ENCODE measurements around the gene BTNL9.
"Not testable (repeated sequence)": the region's sequence is repeated elsewhere in the genome, so short reads cannot be mapped to it uniquely, and the experiment has no call there.

BTNL9 gene

GRCh38 chr5:181045316-181045715, 5.2 kb downstream of the BTNL9 start:
- DNase-seq: no peak
- 63% methylated on average over 10 of the region's 10 CpGs for whole genome bisulfite sequencing

DNA sequence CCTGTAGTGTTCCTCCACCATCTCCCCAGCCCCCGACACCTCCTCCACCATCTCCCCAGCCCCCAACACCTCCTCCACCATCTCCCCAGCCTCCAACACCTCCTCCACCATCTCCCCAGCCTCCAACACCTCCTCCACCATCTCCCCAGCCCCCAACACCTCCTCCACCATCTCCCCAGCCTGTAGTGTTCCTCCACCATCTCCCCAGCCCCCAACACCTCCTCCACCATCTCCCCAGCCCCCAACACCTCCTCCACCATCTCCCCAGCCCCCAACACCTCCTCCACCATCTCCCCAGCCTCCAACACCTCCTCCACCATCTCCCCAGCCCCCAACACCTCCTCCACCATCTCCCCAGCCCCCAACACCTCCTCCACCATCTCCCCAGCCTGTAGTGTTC, 5.8 kb downstream of the BTNL9 start:
- not testable (repeated sequence) for H2AFZ ChIP-seq (ENCODE audit: low read depth, low read length); H4K91ac ChIP-seq (ENCODE audit: low read length); DNase-seq; H3K27ac ChIP-seq (ENCODE audit: low read length, poor library complexity, severe bottlenecking); H3K4me2 ChIP-seq (ENCODE audit: low read length, poor library complexity, severe bottlenecking); H3K14ac ChIP-seq (ENCODE audit: low read length in 2 of 2); H3K79me1 ChIP-seq (replicated peaks; ENCODE audit: low read length, poor library complexity, severe bottlenecking); H3K23ac ChIP-seq (ENCODE audit: low read length in 2 of 2); H2AK5ac ChIP-seq (ENCODE audit: low read length, severe bottlenecking); H2BK120ac ChIP-seq (ENCODE audit: low read depth, low read length); H3K18ac ChIP-seq (ENCODE audit: low read depth in 1 of 2, low read length in 2 of 2); H3K4me1 ChIP-seq (ENCODE audit: control insufficient read depth, insufficient read depth, low read depth, low read length); H3K4ac ChIP-seq (ENCODE audit: low read depth in 1 of 2, low read length in 2 of 2); H2BK15ac ChIP-seq (ENCODE audit: low read depth, poor library complexity, severe bottlenecking); H2BK12ac ChIP-seq (ENCODE audit: low read length in 2 of 2); H3K36me3 ChIP-seq (ENCODE audit: control insufficient read depth in 1 of 2, insufficient read depth in 2 of 2, low read depth in 1 of 2, low read length in 2 of 2); H4K8ac ChIP-seq (ENCODE audit: low read length); H3K9ac ChIP-seq (ENCODE audit: low read length); H3K4me3 ChIP-seq (ENCODE audit: insufficient read depth in 1 of 2, low read depth in 1 of 2, low read length in 2 of 2); H2BK5ac ChIP-seq (ENCODE audit: low read depth, low read length, poor library complexity, severe bottlenecking); H3K9me3 ChIP-seq (ENCODE audit: control insufficient read depth, low read length)
- WGBS: 5% methylated on average over 1 of the region's 1 CpG
- H3K27me3 ChIP-seq (ENCODE audit: control insufficient read depth in 1 of 2, insufficient read depth in 1 of 2, low read length in 2 of 2): peaks cover 11 to 85% of the 10 kb centered on the region in 2 experiments

More at GRCh38 chr5:181045316-181045715, 5.2 kb downstream of the BTNL9 start:
- Histone ChIP-seq H4K91ac (ENCODE audit: low read length) (no peak overlapping the region), H3K4me1 (ENCODE audit: control insufficient read depth, insufficient read depth, low read depth, low read length) (no peaks in the 10 kb centered on the region), H2BK120ac (ENCODE audit: low read depth, low read length) (no peak overlapping the region), H3K14ac (ENCODE audit: low read length in 2 of 2) (no peak overlapping the region), H3K9me3 (ENCODE audit: control insufficient read depth, low read length) (no peaks in the 10 kb centered on the region), H3K4me3 (ENCODE audit: insufficient read depth in 1 of 2, low read depth in 1 of 2, low read length in 2 of 2) (no peak overlapping the region), H3K4ac (ENCODE audit: low read depth in 1 of 2, low read length in 2 of 2) (no peak overlapping the region), H2BK15ac (ENCODE audit: low read depth, poor library complexity, severe bottlenecking) (no peak overlapping the region), H3K18ac (ENCODE audit: low read depth in 1 of 2, low read length in 2 of 2) (no peak overlapping the region), H3K9ac (ENCODE audit: low read length) (no peak overlapping the region), H3K27me3 (ENCODE audit: control insufficient read depth in 1 of 2, insufficient read depth in 1 of 2, low read length in 2 of 2) (peaks cover 15 to 86% of the 10 kb centered on the region in 2 experiments), H3K23ac (ENCODE audit: low read length in 2 of 2) (no peak overlapping the region), H3K36me3 (ENCODE audit: control insufficient read depth in 1 of 2, insufficient read depth in 2 of 2, low read depth in 1 of 2, low read length in 2 of 2) (no peaks in the 10 kb centered on the region), H3K27ac (ENCODE audit: low read length, poor library complexity, severe bottlenecking) (no peak overlapping the region), H4K8ac (ENCODE audit: low read length) (no peak overlapping the region), H3K4me2 (ENCODE audit: low read length, poor library complexity, severe bottlenecking) (no peak overlapping the region), H3K79me1 (replicated peaks; ENCODE audit: low read length, poor library complexity, severe bottlenecking) (no peaks in the 10 kb centered on the region), H2BK12ac (ENCODE audit: low read length in 2 of 2) (no peak overlapping the region), H2AK5ac (ENCODE audit: low read length, severe bottlenecking) (no peak overlapping the region), H2BK5ac (ENCODE audit: low read depth, low read length, poor library complexity, severe bottlenecking) (no peak overlapping the region), H2AFZ (ENCODE audit: low read depth, low read length) (no peak overlapping the region)

DNA sequence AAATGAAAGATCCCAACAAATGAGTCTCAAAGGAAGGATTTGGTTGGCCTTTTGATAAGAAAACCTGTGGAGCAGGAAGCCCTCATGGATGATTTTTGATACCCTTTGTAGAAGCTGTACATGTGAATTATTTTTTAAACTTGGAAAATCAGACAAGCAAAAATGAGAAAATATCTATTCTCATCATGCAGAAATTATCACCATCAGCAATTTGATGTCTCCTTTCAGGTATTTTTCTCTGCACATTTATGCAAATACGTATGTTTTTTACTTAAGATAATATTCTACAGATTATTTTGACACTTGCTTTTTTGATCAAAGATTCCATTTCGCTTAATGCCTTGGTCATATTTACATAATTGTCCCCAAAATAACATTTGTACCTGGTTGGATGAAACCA, 7.2 kb downstream of the BTNL9 start:
- WGBS: 75% methylated on average over 1 of the region's 2 CpGs
- H2AK5ac ChIP-seq (ENCODE audit: low read length, severe bottlenecking): no peak overlapping the region
- H2BK12ac ChIP-seq (ENCODE audit: low read length in 2 of 2): no peak overlapping the region
- no peak overlapping the region for H4K91ac ChIP-seq (ENCODE audit: low read length)
- H3K4ac ChIP-seq (ENCODE audit: low read depth in 1 of 2, low read length in 2 of 2): no peak overlapping the region
- H3K4me3 ChIP-seq (ENCODE audit: insufficient read depth in 1 of 2, low read depth in 1 of 2, low read length in 2 of 2): no peak overlapping the region
- no peaks in the 10 kb centered on the region for H3K9me3 ChIP-seq (ENCODE audit: control insufficient read depth, low read length)
- H2BK5ac ChIP-seq (ENCODE audit: low read depth, low read length, poor library complexity, severe bottlenecking): no peak overlapping the region
- H3K4me1 ChIP-seq (ENCODE audit: control insufficient read depth, insufficient read depth, low read depth, low read length): no peaks in the 10 kb centered on the region
- H2AFZ ChIP-seq (ENCODE audit: low read depth, low read length): no peak overlapping the region
- no peak overlapping the region for H3K9ac ChIP-seq (ENCODE audit: low read length)
- H3K23ac ChIP-seq (ENCODE audit: low read length in 2 of 2): no peak overlapping the region
- H3K36me3 ChIP-seq (ENCODE audit: control insufficient read depth in 1 of 2, insufficient read depth in 2 of 2, low read depth in 1 of 2, low read length in 2 of 2): no peaks in the 10 kb centered on the region
- no peak overlapping the region for H3K18ac ChIP-seq (ENCODE audit: low read depth in 1 of 2, low read length in 2 of 2)
- no peaks in the 10 kb centered on the region for H3K79me1 ChIP-seq (replicated peaks; ENCODE audit: low read length, poor library complexity, severe bottlenecking)
- no peak overlapping the region for H3K27ac ChIP-seq (ENCODE audit: low read length, poor library complexity, severe bottlenecking)
- H2BK15ac ChIP-seq (ENCODE audit: low read depth, poor library complexity, severe bottlenecking): no peak overlapping the region
- DNase-seq: no peak
- H2BK120ac ChIP-seq (ENCODE audit: low read depth, low read length): no peak overlapping the region
- H3K14ac ChIP-seq (ENCODE audit: low read length in 2 of 2): no peak overlapping the region
- no peak overlapping the region for H4K8ac ChIP-seq (ENCODE audit: low read length)
- peaks cover 16 to 85% of the 10 kb centered on the region in 2 experiments for H3K27me3 ChIP-seq (ENCODE audit: control insufficient read depth in 1 of 2, insufficient read depth in 1 of 2, low read length in 2 of 2)
- H3K4me2 ChIP-seq (ENCODE audit: low read length, poor library complexity, severe bottlenecking): no peak overlapping the region

DNA sequence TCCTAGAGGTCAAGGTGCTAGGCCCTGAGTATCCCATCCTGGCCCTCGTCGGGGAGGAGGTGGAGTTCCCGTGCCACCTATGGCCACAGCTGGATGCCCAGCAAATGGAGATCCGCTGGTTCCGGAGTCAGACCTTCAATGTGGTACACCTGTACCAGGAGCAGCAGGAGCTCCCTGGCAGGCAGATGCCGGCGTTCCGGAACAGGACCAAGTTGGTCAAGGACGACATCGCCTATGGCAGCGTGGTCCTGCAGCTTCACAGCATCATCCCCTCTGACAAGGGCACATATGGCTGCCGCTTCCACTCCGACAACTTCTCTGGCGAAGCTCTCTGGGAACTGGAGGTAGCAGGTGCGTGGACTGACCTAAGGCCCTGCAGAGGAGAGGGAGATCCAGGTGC, 7.9 kb downstream of the BTNL9 start:
- no peak overlapping the region for H3K4me3 ChIP-seq (ENCODE audit: insufficient read depth in 1 of 2, low read depth in 1 of 2, low read length in 2 of 2)
- H3K36me3 ChIP-seq (ENCODE audit: control insufficient read depth in 1 of 2, insufficient read depth in 2 of 2, low read depth in 1 of 2, low read length in 2 of 2): peaks cover 0 to 2% of the 10 kb centered on the region in 2 experiments
- H3K4ac ChIP-seq (ENCODE audit: low read depth in 1 of 2, low read length in 2 of 2): no peak overlapping the region
- no peak overlapping the region for H4K8ac ChIP-seq (ENCODE audit: low read length)
- no peak overlapping the region for H3K27ac ChIP-seq (ENCODE audit: low read length, poor library complexity, severe bottlenecking)
- WGBS: 92% methylated on average over 15 of the region's 15 CpGs
- H2BK120ac ChIP-seq (ENCODE audit: low read depth, low read length): no peak overlapping the region
- no peak overlapping the region for H2AFZ ChIP-seq (ENCODE audit: low read depth, low read length)
- H2BK15ac ChIP-seq (ENCODE audit: low read depth, poor library complexity, severe bottlenecking): no peak overlapping the region
- no peak overlapping the region for H3K18ac ChIP-seq (ENCODE audit: low read depth in 1 of 2, low read length in 2 of 2)
- H3K4me2 ChIP-seq (ENCODE audit: low read length, poor library complexity, severe bottlenecking): no peak overlapping the region
- H3K14ac ChIP-seq (ENCODE audit: low read length in 2 of 2): no peak overlapping the region
- DNase-seq: no peak
- peaks cover 3% of the 10 kb centered on the region for H3K4me1 ChIP-seq (ENCODE audit: control insufficient read depth, insufficient read depth, low read depth, low read length)
- H3K27me3 ChIP-seq (ENCODE audit: control insufficient read depth in 1 of 2, insufficient read depth in 1 of 2, low read length in 2 of 2): peaks cover 10 to 83% of the 10 kb centered on the region in 2 experiments
- no peak overlapping the region for H3K9ac ChIP-seq (ENCODE audit: low read length)
- no peaks in the 10 kb centered on the region for H3K9me3 ChIP-seq (ENCODE audit: control insufficient read depth, low read length)
- H4K91ac ChIP-seq (ENCODE audit: low read length): no peak overlapping the region
- H2BK5ac ChIP-seq (ENCODE audit: low read depth, low read length, poor library complexity, severe bottlenecking): no peak overlapping the region
- H2BK12ac ChIP-seq (ENCODE audit: low read length in 2 of 2): no peak overlapping the region
- no peaks in the 10 kb centered on the region for H3K79me1 ChIP-seq (replicated peaks; ENCODE audit: low read length, poor library complexity, severe bottlenecking)
- H2AK5ac ChIP-seq (ENCODE audit: low read length, severe bottlenecking): no peak overlapping the region
- H3K23ac ChIP-seq (ENCODE audit: low read length in 2 of 2): no peak overlapping the region
